Keratinocyte (primary cell): ENCODE results near the gene TPCN1.

Experiments
- EZH2 ChIP-seq: IDR thresholded peaks from one replicate; pipeline ENCODE4 v1.6.1; 2012; ENCODE audit warnings: inconsistent platforms, mild to moderate bottlenecking, low read length, moderate library complexity
- TF ChIP-seq, protein P1 (sequence below), 3 experiments: IDR thresholded peaks in 1 of 3; conservative IDR thresholded peaks in 1 of 3; optimal IDR thresholded peaks in 1 of 3; 2 replicates in 2 of 3; 3 replicates in 1 of 3; pipeline versions ENCODE3 to v1.5.1; 2011; ENCODE audit warnings: low read length in 3 of 3, mild to moderate bottlenecking in 3 of 3, moderate library complexity in 2 of 3, control low read depth in 1 of 3, inconsistent platforms in 1 of 3; ENCODE audit not compliant: insufficient read depth in 2 of 3; ENCODE audit errors: extremely low read depth in 1 of 3

DNA sequence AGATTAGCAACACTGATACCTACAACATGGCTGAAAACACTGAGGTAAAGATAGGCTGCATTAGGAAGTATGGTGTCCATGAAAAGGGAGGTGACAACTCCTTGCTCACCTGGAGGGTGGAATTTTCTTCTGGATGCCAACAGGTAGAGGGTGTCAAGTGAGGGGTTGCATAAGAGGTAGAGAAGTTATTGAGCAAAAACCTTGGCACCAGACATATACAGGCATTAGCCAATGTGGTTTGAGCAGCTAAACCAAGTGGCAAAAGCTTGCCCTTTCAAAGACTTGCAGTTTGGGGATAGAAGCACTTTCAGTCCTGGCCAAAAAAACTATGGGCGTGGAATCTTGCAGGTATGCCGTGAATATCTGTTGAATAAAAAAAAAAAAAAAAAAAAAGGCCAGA lies 31.9 kb upstream of the TPCN1 start:
- TF ChIP-seq, protein P1, sequence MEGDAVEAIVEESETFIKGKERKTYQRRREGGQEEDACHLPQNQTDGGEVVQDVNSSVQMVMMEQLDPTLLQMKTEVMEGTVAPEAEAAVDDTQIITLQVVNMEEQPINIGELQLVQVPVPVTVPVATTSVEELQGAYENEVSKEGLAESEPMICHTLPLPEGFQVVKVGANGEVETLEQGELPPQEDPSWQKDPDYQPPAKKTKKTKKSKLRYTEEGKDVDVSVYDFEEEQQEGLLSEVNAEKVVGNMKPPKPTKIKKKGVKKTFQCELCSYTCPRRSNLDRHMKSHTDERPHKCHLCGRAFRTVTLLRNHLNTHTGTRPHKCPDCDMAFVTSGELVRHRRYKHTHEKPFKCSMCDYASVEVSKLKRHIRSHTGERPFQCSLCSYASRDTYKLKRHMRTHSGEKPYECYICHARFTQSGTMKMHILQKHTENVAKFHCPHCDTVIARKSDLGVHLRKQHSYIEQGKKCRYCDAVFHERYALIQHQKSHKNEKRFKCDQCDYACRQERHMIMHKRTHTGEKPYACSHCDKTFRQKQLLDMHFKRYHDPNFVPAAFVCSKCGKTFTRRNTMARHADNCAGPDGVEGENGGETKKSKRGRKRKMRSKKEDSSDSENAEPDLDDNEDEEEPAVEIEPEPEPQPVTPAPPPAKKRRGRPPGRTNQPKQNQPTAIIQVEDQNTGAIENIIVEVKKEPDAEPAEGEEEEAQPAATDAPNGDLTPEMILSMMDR (optimal IDR thresholded peaks at IDR 0.05 in 1 of 3, IDR thresholded peaks at IDR 0.05 in 1 of 3, conservative IDR thresholded peaks at IDR 0.05 in 1 of 3; ENCODE audit: extremely low read depth in 1 of 3, insufficient read depth in 2 of 3, low read length in 3 of 3) = no peak
- no peak for TF ChIP-seq EZH2
